Body of pancreas (tissue), 4 donors: ENCODE results near the gene RADX. TPM values are rescaled to one million over a fixed set of nuclear protein-coding genes. Genes with fewer than 3 reads are reported as not detected.

Experiments
- ATAC-seq: fragments of 150-250 bp; one replicate; pipeline ENCODE4 v1.9.1; 2016
- DNase-seq, 4 donors: peaks; one replicate each; pipeline ENCODE4 v3.0.0-alpha.2; 2019
- H3K27ac ChIP-seq, 4 donors: fragments of 200-600 bp; sonication (generic); 1 replicate in 3 of 4; 2 replicates in 1 of 4; pipeline versions ENCODE4 v1.5.1 to v1.6.1; 2016 to 2019; ENCODE audit warnings: mild to moderate bottlenecking in 1 of 4, mixed read lengths in 1 of 4, moderate library complexity in 1 of 4
- H3K27me3 ChIP-seq, 2 donors: fragments of 200-600 bp; sonication (generic); one replicate each; pipeline ENCODE4 v1.6.0; 2016; ENCODE audit warnings: mild to moderate bottlenecking in 1 of 2
- H3K36me3 ChIP-seq, 2 donors: fragments of 200-600 bp; sonication (generic); replicated peaks in 1 of 2; 2 replicates each; pipeline ENCODE4 v1.5.1; 2016; ENCODE audit warnings: low read depth in 2 of 2; ENCODE audit not compliant: insufficient read depth in 1 of 2
- H3K4me1 ChIP-seq: fragments of 200-600 bp; sonication (generic); one replicate; pipeline ENCODE4 v1.6.0; 2016
- H3K4me3 ChIP-seq, 2 donors: fragments of 200-600 bp; sonication (generic); 1 replicate in 1 of 2; 2 replicates in 1 of 2; pipeline ENCODE4 v1.5.1; 2016 to 2019
- H3K9me3 ChIP-seq, 3 donors: fragments of 200-600 bp; sonication (generic); 1 replicate in 2 of 3; 2 replicates in 1 of 3; pipeline ENCODE4 v1.5.1; 2016
- CTCF ChIP-seq, 7 experiments: fragments of 450-650 bp in 4 of 7; fragments of 200-600 bp in 3 of 7; sonication (generic) in 3 of 7; IDR thresholded peaks; one replicate each; pipeline ENCODE4 v1.5.1; 2016 to 2019; ENCODE audit warnings: antibody characterized with exemption in 7 of 7
- POLR2A ChIP-seq, 3 donors: fragments of 450-650 bp; IDR thresholded peaks; one replicate each; pipeline ENCODE4 v1.6.1; 2016; ENCODE audit warnings: antibody characterized with exemption in 3 of 3, mild to moderate bottlenecking in 2 of 3
- WGBS, 2 donors: methylation state at CpG; one replicate each; pipeline ENCODE4 v1.1.5; 2017; 5-methylcytosine and 5-hydroxymethylcytosine counted together
- intact Hi-C: fragments of 100-400 bp; cut with DNase I; formaldehyde crosslinking; loops from one replicate; pipeline ENCODE4 v1.15.1; 2023
- total RNA-seq, 2 donors: library from RNA; depleted of rRNA; stranded (reverse); fragments of >200 nt; gene quantifications; one replicate each; pipeline ENCODE4 v1.1.0, GENCODE V29; 2016

RADX gene
- total RNA-seq, 2 donors from 2014 or later = 2.3 to 5.7 TPM

DNA sequence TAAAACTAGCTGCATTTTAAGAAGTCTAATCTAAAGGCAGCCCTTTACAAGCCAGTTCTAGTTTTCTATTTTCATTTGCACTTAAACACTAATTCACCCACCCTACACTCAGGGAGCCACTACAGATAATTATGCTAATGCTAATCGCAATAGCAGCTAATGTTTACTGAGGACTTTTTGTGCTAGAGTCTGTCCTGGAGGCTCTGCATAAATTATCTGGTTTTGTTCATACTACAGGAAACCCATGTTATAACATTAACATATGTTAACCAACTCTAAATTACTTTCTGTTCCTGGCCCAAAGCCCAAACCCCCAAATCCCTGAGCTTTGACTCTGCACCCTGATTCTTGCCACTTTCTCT lies 480 bp upstream of the RADX start:
- ATAC-seq = no peak
- TF ChIP-seq CTCF (IDR thresholded peaks at IDR 0.05) (no peak), POLR2A (IDR thresholded peaks at IDR 0.05) (no peak)
- WGBS, 2 donors = 14 to 15% methylated on average over 1 of the region's 1 CpG

GRCh38 chrX:106612393-106612763 lies 600 bp downstream of the RADX start:
- ATAC-seq = peak; percentile 40
- intact Hi-C loops = no loop called here
- WGBS, 2 donors = 1 to 5% methylated on average over 8 of the region's 8 CpGs
- Histone ChIP-seq H3K27ac (peak overlapping the region in 2 of 4 donors; percentile 9 to 22), H3K4me3 (no peak overlapping the region), H3K36me3 (no peaks in the 10 kb centered on the region), H3K4me1 (no peaks in the 10 kb centered on the region), H3K27me3 (no peaks in the 10 kb centered on the region), H3K9me3 (no peaks in the 10 kb centered on the region)
- no peak for TF ChIP-seq CTCF (IDR thresholded peaks at IDR 0.05)
- TF ChIP-seq POLR2A (IDR thresholded peaks at IDR 0.05) = no peak
- no peak for DNase-seq

More for the DNA sequence above, 480 bp upstream of the RADX start:
- H3K4me1 ChIP-seq = no peaks in the 10 kb centered on the region
- no peak for DNase-seq
- H3K36me3 ChIP-seq = no peaks in the 10 kb centered on the region
- no peaks in the 10 kb centered on the region for H3K9me3 ChIP-seq
- H3K27ac ChIP-seq = peak overlapping the region in 2 of 4 donors; percentile 22 to 44
- peak overlapping the region in 1 of 2 donors; percentile 30 for H3K4me3 ChIP-seq
- no peaks in the 10 kb centered on the region for H3K27me3 ChIP-seq
- intact Hi-C loops = no loop called here

- intact Hi-C loops = no loop called here
- Histone ChIP-seq H3K4me3 (no peak overlapping the region), H3K27ac (no peak overlapping the region), H3K9me3 (no peaks in the 10 kb centered on the region), H3K4me1 (no peaks in the 10 kb centered on the region), H3K36me3 (no peaks in the 10 kb centered on the region), H3K27me3 (no peaks in the 10 kb centered on the region)
- 22 to 23% methylated on average over 4 of the region's 4 CpGs for WGBS, 2 donors
- ATAC-seq = no peak
- no peak for TF ChIP-seq CTCF (IDR thresholded peaks at IDR 0.05)
- TF ChIP-seq POLR2A (IDR thresholded peaks at IDR 0.05) = no peak
- DNase-seq = no peak
Observed at GRCh38 chrX:106613277-106613676, 1.5 kb downstream of the RADX start.

- TF ChIP-seq POLR2A (IDR thresholded peaks at IDR 0.05) = no peak
- TF ChIP-seq CTCF (IDR thresholded peaks at IDR 0.05) = no peak
- no peak for ATAC-seq
- WGBS, 2 donors = 90 to 96% methylated on average over 7 of the region's 7 CpGs
- H3K36me3 ChIP-seq = no peaks in the 10 kb centered on the region
- no peaks in the 10 kb centered on the region for H3K4me1 ChIP-seq
- H3K9me3 ChIP-seq = no peaks in the 10 kb centered on the region
- DNase-seq = no peak
- no peak overlapping the region for H3K4me3 ChIP-seq
- H3K27me3 ChIP-seq = no peaks in the 10 kb centered on the region
- intact Hi-C loops = no loop called here
- H3K27ac ChIP-seq = no peak overlapping the region
Observed at GRCh38 chrX:106615041-106615440, 3.3 kb downstream of the RADX start.

- H3K27ac ChIP-seq = no peak overlapping the region
- H3K9me3 ChIP-seq = no peaks in the 10 kb centered on the region
- 9 to 18% methylated on average over 3 of the region's 3 CpGs for WGBS, 2 donors
- H3K4me3 ChIP-seq = no peak overlapping the region
- H3K27me3 ChIP-seq = no peaks in the 10 kb centered on the region
- ATAC-seq = no peak
- H3K4me1 ChIP-seq = no peaks in the 10 kb centered on the region
- H3K36me3 ChIP-seq = no peaks in the 10 kb centered on the region
- DNase-seq = no peak
- intact Hi-C loops = no loop called here
- TF ChIP-seq CTCF (IDR thresholded peaks at IDR 0.05) (peak in 5 of 7 experiments; percentile 15 to 54 (median 43)), POLR2A (IDR thresholded peaks at IDR 0.05) (no peak)
Observed at GRCh38 chrX:106619797-106620196, 8.0 kb downstream of the RADX start.
